GM18909 (cell line): ENCODE data around the gene SLC25A18.
"Not testable (repeated sequence)": the region's sequence is repeated elsewhere in the genome, so short reads cannot be mapped to it uniquely, and the experiment has no call there.

Experiments
- ATAC-seq: cut with Tn5 transposase; IDR thresholded peaks from one replicate; pipeline ENCODE4 v1.9.1; 2021; ENCODE audit warnings: mild to moderate bottlenecking; ENCODE audit not compliant: unreplicated experiment, poor library complexity

The SLC25A18 gene

GRCh38 chr22:17603668-17604067 is 40.4 kb downstream of the SLC25A18 start:
- no peak for ATAC-seq

- no peak for ATAC-seq
These were observed 43.2 kb downstream of the SLC25A18 start for GRCh38 chr22:17606496-17606895.

GRCh38 chr22:17607891-17608521 is 44.7 kb downstream of the SLC25A18 start:
- ATAC-seq, result no peak

GRCh38 chr22:17612057-17612456 is 48.8 kb downstream of the SLC25A18 start:
- ATAC-seq, result no peak

GRCh38 chr22:17613280-17613679 is 50.0 kb downstream of the SLC25A18 start:
- ATAC-seq, result no peak

- no peak for ATAC-seq
These were observed 64.7 kb downstream of the SLC25A18 start for GRCh38 chr22:17627961-17628405.

GRCh38 chr22:17628406-17629172 is 65.3 kb downstream of the SLC25A18 start, which contains the start of gene ATP6V1E1:
Gene ATP6V1E1 (minus strand): TSS chr22:17628749. CDS start chr22:17628635, 114 bp downstream.
- peak; percentile 98 for ATAC-seq

- ATAC-seq, result no peak
These were observed 65.8 kb downstream of the SLC25A18 start for GRCh38 chr22:17629173-17629489.

- no peak for ATAC-seq
These were observed 66.3 kb downstream of the SLC25A18 start for GRCh38 chr22:17629641-17630040.

GRCh38 chr22:17631076-17631565 is 67.8 kb downstream of the SLC25A18 start:
- no peak for ATAC-seq

- no peak for ATAC-seq
These were observed 70.1 kb downstream of the SLC25A18 start for GRCh38 chr22:17633217-17633997.

GRCh38 chr22:17633998-17634323 is 70.7 kb downstream of the SLC25A18 start:
- ATAC-seq, result no peak

GRCh38 chr22:17634696-17635095 is 71.4 kb downstream of the SLC25A18 start:
- no peak for ATAC-seq

GRCh38 chr22:17636850-17637249 is 73.6 kb downstream of the SLC25A18 start:
- ATAC-seq, result not testable (repeated sequence)

- ATAC-seq, result no peak
These were observed 74.3 kb downstream of the SLC25A18 start for GRCh38 chr22:17637490-17638181.

GRCh38 chr22:17638182-17638431 is 74.8 kb downstream of the SLC25A18 start:
- ATAC-seq, result peak; percentile 9

GRCh38 chr22:17638432-17639246 is 75.3 kb downstream of the SLC25A18 start, which contains the start of gene BCL2L13:
Gene BCL2L13 (plus strand): TSS chr22:17638757. CDS start chr22:17655712, 16,955 bp downstream.
- ATAC-seq, result peak; percentile 94

GRCh38 chr22:17639247-17639741 is 76.0 kb downstream of the SLC25A18 start:
- no peak for ATAC-seq
